AG09319 (cell line): Measurements from ENCODE around the gene KLHL10.

Experiments used
- DNase-seq: peaks from one replicate; pipeline ENCODE4 v3.0.0-alpha.2; 2010; ENCODE audit warnings: low read depth; ENCODE audit errors: extremely low read depth
- CTCF ChIP-seq: IDR thresholded peaks from 2 replicates; pipeline ENCODE4 v1.5.1; 2011; ENCODE audit warnings: low read depth, mild to moderate bottlenecking, inconsistent platforms, low read length, moderate library complexity

The KLHL10 gene

GRCh38 chr17:41799366-41799765 is 38.3 kb upstream of the KLHL10 start:
- DNase-seq: no peak
- TF ChIP-seq CTCF: no peak

- no peak for DNase-seq
Measured at GRCh38 chr17:41800601-41801373, 36.8 kb upstream of the KLHL10 start.

GRCh38 chr17:41801374-41802271 is 36.0 kb upstream of the KLHL10 start:
- DNase-seq: peak; percentile 38
- peak; percentile 97 for TF ChIP-seq CTCF

More at GRCh38 chr17:41800601-41801373, 36.8 kb upstream of the KLHL10 start:
- no peak for TF ChIP-seq CTCF

GRCh38 chr17:41803049-41804020 is 34.3 kb upstream of the KLHL10 start:
- no peak for TF ChIP-seq CTCF
- no peak for DNase-seq

- no peak for TF ChIP-seq CTCF
- no peak for DNase-seq
Measured at GRCh38 chr17:41806685-41807445, 30.8 kb upstream of the KLHL10 start.

- DNase-seq: no peak
- no peak for TF ChIP-seq CTCF
Measured at GRCh38 chr17:41810659-41811548, 26.7 kb upstream of the KLHL10 start.
